ENCODE results near the gene GPATCH3.
A peak's percentile ranks its signal among the peaks of the same experiment; 100 is the strongest.

The GPATCH3 gene

DNA sequence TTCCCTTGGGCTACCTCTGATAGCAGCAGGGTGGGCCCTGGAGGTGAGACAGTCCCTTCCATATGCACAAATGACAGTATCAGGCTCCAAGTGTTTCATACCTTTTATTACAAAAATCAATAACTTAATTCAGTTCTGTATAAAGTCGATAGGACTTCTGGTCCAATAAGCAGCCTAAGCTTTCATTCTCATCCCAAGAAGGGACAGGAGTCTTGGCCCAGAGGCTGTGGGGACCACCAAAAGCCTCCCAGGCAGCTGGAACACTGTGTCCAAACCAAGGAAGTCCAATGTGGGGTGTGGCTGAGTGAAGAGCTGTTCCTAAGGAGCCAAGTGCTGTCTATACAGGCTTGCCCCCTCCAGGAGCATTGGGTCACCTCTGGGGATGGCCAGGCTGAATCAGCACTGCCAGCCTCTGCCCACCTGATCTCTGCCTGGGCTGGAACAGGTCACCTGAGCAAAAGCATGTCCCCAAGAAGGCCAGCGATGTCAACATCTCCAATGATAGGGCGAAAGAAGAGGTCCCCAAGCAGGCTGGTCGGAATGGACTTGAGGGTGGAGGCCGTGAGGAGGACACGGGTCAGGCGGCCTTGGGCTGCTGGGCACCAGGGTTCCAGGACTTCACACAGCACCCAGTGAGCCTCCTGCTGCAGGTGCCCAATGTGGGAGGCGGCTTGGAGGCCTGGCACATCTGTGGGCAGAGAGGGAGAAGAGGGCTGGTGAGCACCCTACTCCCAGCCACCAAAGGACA, 11.3 kb upstream of the GPATCH3 start:
- Histone ChIP-seq H3K9me3 (replicated peaks; ENCODE audit: low read length) (no peaks in the 10 kb centered on the region), H3K36me3 (ENCODE audit: insufficient read depth, low read length) (no peaks in the 10 kb centered on the region), H3K27me3 (ENCODE audit: control insufficient read depth, insufficient read depth, low read length) (peaks cover 8% of the 10 kb centered on the region), H3K4me3 (ENCODE audit: low read length) (no peak overlapping the region), H3K9ac (ENCODE audit: low read depth, low read length) (no peak overlapping the region), H3K4me2 (ENCODE audit: low read length) (no peak overlapping the region), H3K4me1 (ENCODE audit: control insufficient read depth, insufficient read depth, low read length) (peaks cover 8% of the 10 kb centered on the region)

DNA sequence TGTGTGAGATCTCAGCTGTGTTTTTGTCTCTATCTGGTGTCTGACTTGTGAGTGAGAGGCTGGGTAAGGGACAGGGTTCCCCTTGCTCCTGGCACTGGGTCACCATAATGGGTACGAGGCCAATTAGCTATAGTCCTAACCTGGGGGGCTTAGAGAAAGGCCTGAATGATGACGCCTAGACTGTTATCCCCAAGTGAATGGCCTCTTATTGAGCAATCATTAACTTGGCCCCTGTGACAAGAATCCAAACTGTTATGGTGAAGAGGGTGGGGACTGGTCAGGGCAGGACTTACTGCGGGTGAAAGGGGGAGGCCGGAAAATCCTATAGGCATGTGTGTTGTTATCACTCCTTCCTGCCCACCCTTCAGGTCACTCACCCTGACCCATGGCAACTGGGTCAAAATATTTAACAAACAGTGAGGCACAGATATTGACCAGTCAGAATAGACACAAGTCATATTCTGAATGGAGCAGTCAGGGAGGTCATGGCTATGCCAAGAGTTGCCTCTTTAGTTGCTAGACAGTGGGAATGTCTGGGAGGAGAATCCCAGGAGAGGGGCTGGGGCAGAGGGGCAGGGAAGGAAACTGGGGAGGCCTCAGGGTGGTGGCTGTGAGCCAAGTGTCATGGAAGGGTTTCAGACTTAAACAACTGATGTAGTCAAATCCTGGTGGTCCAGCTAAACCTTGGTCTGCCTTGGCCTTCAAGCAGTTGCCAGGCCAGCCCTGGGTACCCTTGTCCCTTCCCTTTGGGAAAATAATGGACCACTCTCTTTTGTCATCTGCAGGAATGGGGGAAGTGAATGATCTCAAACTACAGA, 10.3 kb upstream of the GPATCH3 start:
- H3K36me3 ChIP-seq (ENCODE audit: insufficient read depth, low read length): no peaks in the 10 kb centered on the region
- H3K4me3 ChIP-seq (ENCODE audit: low read length): no peak overlapping the region
- peaks cover 8% of the 10 kb centered on the region for H3K27me3 ChIP-seq (ENCODE audit: control insufficient read depth, insufficient read depth, low read length)
- H3K4me1 ChIP-seq (ENCODE audit: control insufficient read depth, insufficient read depth, low read length): peaks cover 8% of the 10 kb centered on the region
- H3K9me3 ChIP-seq (replicated peaks; ENCODE audit: low read length): no peaks in the 10 kb centered on the region
- no peak overlapping the region for H3K9ac ChIP-seq (ENCODE audit: low read depth, low read length)
- H3K4me2 ChIP-seq (ENCODE audit: low read length): no peak overlapping the region

DNA sequence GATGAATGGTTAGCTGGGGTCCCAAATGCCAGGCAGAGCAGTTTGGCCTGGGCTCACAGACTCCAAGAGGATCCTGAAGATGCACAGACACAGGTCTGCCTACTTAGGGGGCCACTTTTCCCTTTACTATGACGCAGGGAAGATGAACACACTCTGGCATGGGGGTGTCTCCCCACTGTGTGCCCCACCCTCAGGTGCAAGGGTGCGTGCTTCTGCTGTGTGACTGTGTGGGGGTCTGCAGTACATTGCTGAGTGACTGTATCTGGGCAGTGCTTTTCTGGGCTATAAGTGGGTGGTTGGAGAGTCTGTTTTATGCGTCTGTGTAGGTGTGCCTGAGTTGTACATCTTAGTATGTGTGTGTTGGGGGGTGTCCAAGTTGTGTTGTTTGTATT, 9.7 kb upstream of the GPATCH3 start:
- Histone ChIP-seq H3K4me3 (ENCODE audit: low read length) (no peak overlapping the region), H3K4me2 (ENCODE audit: low read length) (no peak overlapping the region), H3K9ac (ENCODE audit: low read depth, low read length) (no peak overlapping the region), H3K27me3 (ENCODE audit: control insufficient read depth, insufficient read depth, low read length) (peaks cover 8% of the 10 kb centered on the region), H3K9me3 (replicated peaks; ENCODE audit: low read length) (no peaks in the 10 kb centered on the region), H3K4me1 (ENCODE audit: control insufficient read depth, insufficient read depth, low read length) (peaks cover 8% of the 10 kb centered on the region), H3K36me3 (ENCODE audit: insufficient read depth, low read length) (no peaks in the 10 kb centered on the region)

DNA sequence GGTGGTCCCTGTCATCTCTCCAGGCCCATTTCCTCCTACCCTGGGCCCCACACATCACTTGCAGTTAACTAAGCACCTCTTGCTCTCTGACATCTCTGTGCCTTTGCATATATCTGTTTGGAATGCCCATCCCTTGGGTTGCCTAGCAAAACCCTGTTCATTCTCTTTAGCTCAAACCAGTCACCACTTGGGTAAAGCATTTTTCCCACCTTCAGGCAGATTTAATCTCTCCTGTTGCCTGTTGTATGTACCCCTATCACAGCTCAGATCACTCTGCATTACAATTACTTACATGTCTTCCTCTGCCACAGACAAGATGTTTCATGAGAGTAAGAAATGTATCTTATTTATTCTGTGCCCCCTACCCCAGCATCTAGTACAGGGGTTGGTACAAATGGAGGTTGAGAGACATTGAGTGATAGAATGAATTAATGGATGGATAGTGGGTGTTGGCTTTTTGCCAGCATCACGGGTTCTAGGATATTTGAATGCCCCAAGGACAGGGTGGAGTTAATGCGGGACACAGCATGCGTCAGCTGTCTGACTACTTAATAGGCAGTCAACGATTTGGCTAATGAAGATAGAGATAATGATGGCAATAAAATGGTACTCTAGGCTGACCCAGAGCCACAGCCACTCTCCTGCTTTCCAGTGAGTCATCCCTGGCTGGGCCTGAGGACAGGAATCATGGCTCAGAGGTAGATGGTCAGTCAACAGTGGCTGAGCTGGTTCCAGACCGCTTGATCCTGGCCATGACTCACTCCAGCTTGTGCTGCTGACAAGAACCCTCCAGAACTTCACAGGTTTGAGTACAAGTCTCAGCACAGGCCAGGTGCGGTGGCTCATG, 7.0 kb upstream of the GPATCH3 start:
- H3K9me3 ChIP-seq (replicated peaks; ENCODE audit: low read length): no peaks in the 10 kb centered on the region
- peaks cover 8% of the 10 kb centered on the region for H3K4me1 ChIP-seq (ENCODE audit: control insufficient read depth, insufficient read depth, low read length)
- H3K4me2 ChIP-seq (ENCODE audit: low read length): peak overlapping the region; percentile 25
- no peak overlapping the region for H3K4me3 ChIP-seq (ENCODE audit: low read length)
- H3K36me3 ChIP-seq (ENCODE audit: insufficient read depth, low read length): no peaks in the 10 kb centered on the region
- peaks cover 8% of the 10 kb centered on the region for H3K27me3 ChIP-seq (ENCODE audit: control insufficient read depth, insufficient read depth, low read length)
- no peak overlapping the region for H3K9ac ChIP-seq (ENCODE audit: low read depth, low read length)

DNA sequence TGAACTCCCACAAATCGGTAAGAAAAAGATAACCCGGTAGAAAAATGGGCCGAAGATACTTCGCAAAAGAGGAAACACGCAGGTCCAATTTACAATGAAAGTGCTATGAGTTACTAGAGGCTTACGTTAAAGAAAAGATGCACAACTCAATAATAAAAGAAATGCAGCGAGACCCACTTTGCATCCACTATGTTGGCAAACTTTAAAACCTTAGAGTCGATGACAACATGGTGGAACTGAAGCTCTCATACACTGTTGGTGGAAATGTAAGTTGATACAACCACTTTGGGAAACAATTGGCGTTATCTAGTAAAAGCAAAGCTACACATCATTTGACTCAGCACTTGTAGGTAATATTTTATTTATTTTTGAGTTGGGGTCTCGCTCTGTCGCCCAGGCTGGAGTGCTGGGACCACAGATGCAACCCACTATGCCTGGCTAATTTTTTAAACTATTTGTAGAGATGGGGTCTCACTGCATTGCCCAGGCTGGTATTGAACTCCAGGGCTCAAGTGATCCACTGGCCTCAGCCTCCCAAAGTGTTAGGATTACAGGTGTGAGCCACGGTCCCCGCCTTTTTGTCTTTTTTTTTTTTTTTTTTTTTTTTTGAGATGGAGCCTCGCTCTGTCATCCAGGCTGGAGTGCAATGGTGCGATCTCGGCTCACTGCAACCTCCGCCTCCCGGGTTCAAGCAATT, 696 bp upstream of the GPATCH3 start:
- H3K4me1 ChIP-seq (ENCODE audit: control insufficient read depth, insufficient read depth, low read length): peaks cover 11% of the 10 kb centered on the region
- peak overlapping the region; percentile 97 for H3K9ac ChIP-seq (ENCODE audit: low read depth, low read length)
- H3K4me2 ChIP-seq (ENCODE audit: low read length): peak overlapping the region; percentile 88

DNA sequence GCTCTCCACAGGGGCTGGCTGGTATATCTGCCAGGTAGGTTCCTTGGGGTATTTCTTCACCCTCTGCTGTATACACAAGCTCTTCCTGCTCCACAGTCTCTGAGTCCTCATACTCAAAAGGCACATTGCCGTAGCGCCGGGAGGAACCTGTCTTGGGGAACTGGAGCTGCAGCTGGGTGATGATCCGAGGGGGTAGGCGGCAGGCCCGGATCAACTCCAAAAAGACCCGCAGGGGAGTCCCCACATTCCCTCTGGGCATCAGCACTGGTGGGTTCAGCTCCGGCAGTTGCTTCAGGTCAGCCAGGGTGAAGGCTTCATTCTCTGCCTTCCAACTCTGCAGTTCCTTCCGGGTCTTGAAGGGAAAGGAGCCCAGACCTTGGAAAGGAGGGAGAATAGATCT, 2.9 kb downstream of the GPATCH3 start:
- no peak overlapping the region for H3K4me2 ChIP-seq (ENCODE audit: low read length)
- H3K4me3 ChIP-seq (ENCODE audit: low read length): no peak overlapping the region
- H3K36me3 ChIP-seq (ENCODE audit: insufficient read depth, low read length): peaks cover 39% of the 10 kb centered on the region
- peaks cover 11% of the 10 kb centered on the region for H3K4me1 ChIP-seq (ENCODE audit: control insufficient read depth, insufficient read depth, low read length)
- H3K9me3 ChIP-seq (replicated peaks; ENCODE audit: low read length): no peaks in the 10 kb centered on the region
- no peak overlapping the region for H3K9ac ChIP-seq (ENCODE audit: low read depth, low read length)
- no peaks in the 10 kb centered on the region for H3K27me3 ChIP-seq (ENCODE audit: control insufficient read depth, insufficient read depth, low read length)

More for the DNA sequence above, 696 bp upstream of the GPATCH3 start:
- Histone ChIP-seq H3K4me3 (ENCODE audit: low read length) (peak overlapping the region; percentile 88), H3K27me3 (ENCODE audit: control insufficient read depth, insufficient read depth, low read length) (no peaks in the 10 kb centered on the region), H3K36me3 (ENCODE audit: insufficient read depth, low read length) (peaks cover 14% of the 10 kb centered on the region), H3K9me3 (replicated peaks; ENCODE audit: low read length) (no peaks in the 10 kb centered on the region)

DNA sequence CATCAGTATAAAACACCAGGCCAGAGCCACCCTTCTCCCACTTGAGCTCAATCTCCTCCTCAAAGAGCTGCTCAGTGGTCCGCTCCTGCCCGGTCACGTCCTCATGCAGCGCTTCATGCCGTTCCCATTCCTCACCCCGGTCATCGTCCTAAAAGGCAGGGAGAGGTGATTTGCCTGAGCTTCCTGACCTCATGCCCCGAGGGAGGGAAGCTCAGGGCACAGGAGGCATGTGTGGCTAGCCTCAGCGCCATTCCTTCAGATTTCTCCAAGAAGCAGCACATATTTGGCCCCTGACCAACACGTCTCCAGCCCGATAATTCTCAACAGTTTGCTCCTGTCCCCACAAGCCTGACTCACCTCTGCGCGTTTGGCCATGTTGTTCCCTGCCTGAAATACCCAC, 6.0 kb downstream of the GPATCH3 start:
- Histone ChIP-seq H3K4me2 (ENCODE audit: low read length) (no peak overlapping the region), H3K9ac (ENCODE audit: low read depth, low read length) (no peak overlapping the region), H3K36me3 (ENCODE audit: insufficient read depth, low read length) (peaks cover 50% of the 10 kb centered on the region), H3K27me3 (ENCODE audit: control insufficient read depth, insufficient read depth, low read length) (no peaks in the 10 kb centered on the region), H3K9me3 (replicated peaks; ENCODE audit: low read length) (no peaks in the 10 kb centered on the region), H3K4me1 (ENCODE audit: control insufficient read depth, insufficient read depth, low read length) (peaks cover 13% of the 10 kb centered on the region), H3K4me3 (ENCODE audit: low read length) (no peak overlapping the region)

DNA sequence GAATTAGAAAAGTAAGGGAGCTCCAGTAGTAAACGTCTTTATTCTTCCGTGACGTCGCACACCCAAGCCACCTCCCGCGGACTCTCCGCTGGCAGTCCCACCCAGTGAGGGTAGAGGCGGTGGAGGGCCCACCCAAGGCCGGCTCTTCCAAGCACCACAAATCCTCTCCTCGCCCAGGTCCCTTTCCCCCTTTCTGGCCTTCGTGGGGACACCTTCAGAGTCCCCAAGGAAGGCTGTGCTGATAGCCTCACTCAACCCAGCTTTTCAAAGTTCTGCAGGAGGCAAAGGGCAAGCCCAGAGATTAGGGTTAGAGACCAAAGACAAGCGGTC, 9.8 kb downstream of the GPATCH3 start:
- peaks cover 12% of the 10 kb centered on the region for H3K4me1 ChIP-seq (ENCODE audit: control insufficient read depth, insufficient read depth, low read length)
- H3K4me3 ChIP-seq (ENCODE audit: low read length): peak overlapping the region; percentile 89
- peaks cover 52% of the 10 kb centered on the region for H3K36me3 ChIP-seq (ENCODE audit: insufficient read depth, low read length)
- H3K9me3 ChIP-seq (replicated peaks; ENCODE audit: low read length): no peaks in the 10 kb centered on the region
- peak overlapping the region; percentile 91 for H3K4me2 ChIP-seq (ENCODE audit: low read length)
- peak overlapping the region; percentile 94 for H3K9ac ChIP-seq (ENCODE audit: low read depth, low read length)
- H3K27me3 ChIP-seq (ENCODE audit: control insufficient read depth, insufficient read depth, low read length): no peaks in the 10 kb centered on the region

DNA sequence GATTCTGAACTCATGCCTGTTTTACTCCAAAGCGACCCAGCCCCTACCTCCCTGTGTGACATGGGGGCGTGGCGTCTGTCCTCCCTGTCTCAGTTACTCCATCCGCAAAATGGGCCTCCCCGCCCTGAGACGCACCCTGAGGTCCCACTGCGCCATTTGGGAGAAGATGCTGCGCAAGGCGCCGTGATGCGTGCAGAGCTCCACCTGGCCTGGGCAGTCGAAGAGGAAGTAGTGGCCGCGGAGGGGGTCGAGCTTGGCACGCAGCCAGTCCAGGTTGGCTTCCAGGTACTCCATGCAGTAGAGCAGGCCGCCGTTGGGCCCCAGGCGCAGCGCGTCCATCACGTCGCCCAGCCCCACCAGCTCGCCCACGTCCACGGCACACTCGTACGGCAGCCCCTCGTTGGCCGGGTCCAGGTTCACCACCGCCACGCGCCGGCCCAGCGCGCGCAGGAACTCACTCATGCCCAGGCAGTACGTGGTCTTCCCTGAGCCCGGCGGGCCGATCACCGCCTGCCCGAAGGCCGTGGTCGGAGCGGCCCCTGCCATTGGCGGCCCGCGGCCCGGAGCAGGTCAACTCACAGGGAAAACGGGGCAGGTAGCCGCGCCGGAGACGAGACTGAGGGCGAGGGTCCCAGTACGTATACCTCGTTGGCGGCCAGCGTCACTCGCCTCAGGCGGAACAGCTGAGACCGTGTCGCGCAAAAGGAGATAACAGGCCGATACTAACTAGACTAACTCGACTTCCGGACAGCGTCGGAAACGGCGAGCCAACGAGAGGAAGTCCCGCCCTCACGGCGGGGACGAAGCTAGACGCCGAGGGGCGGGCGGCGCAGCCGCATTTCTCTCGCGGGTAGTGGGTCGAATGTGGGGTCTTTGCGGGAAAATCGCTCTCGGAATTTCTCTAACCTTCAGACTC, 10.5 kb downstream of the GPATCH3 start, which contains the start of gene GPN2:
GPN2 (minus strand) TSS at position 733 of the 916 bp plus-strand sequence; CDS start at position 546, 187 bp downstream.
- H3K4me3 ChIP-seq (ENCODE audit: low read length): peak within 1 kb of the TSS; percentile 89
- H3K36me3 ChIP-seq (ENCODE audit: insufficient read depth, low read length): peaks cover 54% of the 10 kb centered on the region
- H3K9ac ChIP-seq (ENCODE audit: low read depth, low read length): peak within 1 kb of the TSS; percentile 94
- peaks cover 12% of the 10 kb centered on the region for H3K4me1 ChIP-seq (ENCODE audit: control insufficient read depth, insufficient read depth, low read length)
- H3K9me3 ChIP-seq (replicated peaks; ENCODE audit: low read length): no peaks in the 10 kb centered on the region
- H3K27me3 ChIP-seq (ENCODE audit: control insufficient read depth, insufficient read depth, low read length): no peaks in the 10 kb centered on the region
- H3K4me2 ChIP-seq (ENCODE audit: low read length): peak within 1 kb of the TSS; percentile 91

DNA sequence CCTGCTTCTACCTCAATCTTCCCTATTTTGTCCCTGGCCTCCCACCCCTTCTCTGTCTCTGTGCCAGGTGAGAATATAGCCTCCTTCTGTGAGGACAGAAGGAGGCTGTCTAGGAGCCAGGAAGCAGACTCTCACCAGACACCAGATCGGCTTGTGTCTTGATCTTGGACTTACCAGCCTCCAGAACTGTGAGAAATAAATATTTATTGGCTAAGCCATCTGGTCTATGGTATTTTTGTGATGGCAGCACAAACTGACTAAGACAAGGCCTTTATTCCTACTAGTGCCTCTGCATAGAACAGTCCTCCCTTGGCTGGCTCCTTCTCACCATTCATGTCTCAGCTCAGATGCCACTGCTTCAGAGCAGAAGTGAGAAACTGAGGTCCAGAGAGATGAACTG, 12.0 kb downstream of the GPATCH3 start:
- H3K27me3 ChIP-seq (ENCODE audit: control insufficient read depth, insufficient read depth, low read length): no peaks in the 10 kb centered on the region
- H3K9ac ChIP-seq (ENCODE audit: low read depth, low read length): peak overlapping the region; percentile 94
- H3K36me3 ChIP-seq (ENCODE audit: insufficient read depth, low read length): peaks cover 55% of the 10 kb centered on the region
- no peaks in the 10 kb centered on the region for H3K9me3 ChIP-seq (replicated peaks; ENCODE audit: low read length)
- peaks cover 12% of the 10 kb centered on the region for H3K4me1 ChIP-seq (ENCODE audit: control insufficient read depth, insufficient read depth, low read length)
- H3K4me2 ChIP-seq (ENCODE audit: low read length): peak overlapping the region; percentile 91
- H3K4me3 ChIP-seq (ENCODE audit: low read length): no peak overlapping the region
